PC-3 (cell line): ENCODE data around the gene SIX4. TPM values are rescaled to one million over a fixed set of nuclear protein-coding genes. Genes with fewer than 3 reads are reported as not detected.
A peak's percentile ranks its signal among the peaks of the same experiment; 100 is the strongest.

ENCODE experiments used
- ATAC-seq: fragments of 200-7000 bp; cut with Tn5 transposase; 2 replicates; pipeline ENCODE4 v1.9.1; 2020; ENCODE audit warnings: mild to moderate bottlenecking, moderate library complexity
- BruUV-seq: library from RNA; stranded (reverse); fragments of 400-500 nt; replicated peaks from 2 replicates; lab custom pipeline; 2021; lab: Mats Ljungman, UMichigan
- CTCF ChIA-PET: fragments of 300-600 bp; sonication (Branson Sonifier 250); formaldehyde crosslinking; loops from one replicate; lab custom pipeline; 2022; ENCODE audit warnings: antibody characterized with exemption; lab: Charles Lee
- POLR2A ChIA-PET: fragments of 300-600 bp; sonication (Branson Sonifier 250); formaldehyde crosslinking; loops from one replicate; lab custom pipeline; 2022; ENCODE audit warnings: antibody characterized with exemption; ENCODE audit not compliant: unreplicated experiment; lab: Charles Lee
- DNase-seq: peaks from one replicate; pipeline ENCODE4 v3.0.0-alpha.2; 2015
- H2AFZ ChIP-seq: fragments of 300-600 bp; sonication (generic); 2 replicates; pipeline ENCODE4 v1.6.0; 2016; ENCODE audit warnings: antibody characterized with exemption, low read length
- H3F3A ChIP-seq: fragments of 300-600 bp; sonication (generic); one replicate; pipeline ENCODE4 v1.6.0; 2017; ENCODE audit warnings: antibody characterized with exemption, low read length, control low read depth, mild to moderate bottlenecking; ENCODE audit not compliant: unreplicated experiment
- H3K27ac ChIP-seq: fragments of 300-600 bp; sonication (generic); 2 replicates; pipeline ENCODE4 v1.5.1; 2016; ENCODE audit warnings: mild to moderate bottlenecking, low read length
- H3K27me3 ChIP-seq: fragments of 300-600 bp; sonication (generic); 2 replicates; pipeline ENCODE4 v1.6.1; 2016; ENCODE audit warnings: low read length, mixed read lengths
- H3K36me3 ChIP-seq: fragments of 300-600 bp; sonication (generic); 2 replicates; pipeline ENCODE4 v1.6.1; 2016; ENCODE audit warnings: low read depth, mixed run types, low read length, mixed read lengths
- H3K4me1 ChIP-seq: fragments of 300-600 bp; sonication (generic); 2 replicates; pipeline ENCODE4 v1.5.1; 2016; ENCODE audit warnings: low read length; ENCODE audit not compliant: insufficient read depth
- H3K4me2 ChIP-seq: fragments of 300-600 bp; sonication (generic); 2 replicates; pipeline ENCODE4 v1.6.0; 2016; ENCODE audit warnings: low read length
- H3K4me3 ChIP-seq: fragments of 300-600 bp; sonication (generic); 2 replicates; pipeline ENCODE4 v1.5.1; 2016; ENCODE audit warnings: mild to moderate bottlenecking, low read length, mixed read lengths
- H3K79me2 ChIP-seq: fragments of 300-600 bp; sonication (generic); 2 replicates; pipeline ENCODE4 v1.6.1; 2017; ENCODE audit warnings: low read length, mixed read lengths
- H3K9ac ChIP-seq: fragments of 300-600 bp; sonication (generic); 2 replicates; pipeline ENCODE4 v1.6.0; 2016; ENCODE audit warnings: mild to moderate bottlenecking, low read length
- H3K9me2 ChIP-seq: fragments of 300-600 bp; sonication (generic); replicated peaks from 2 replicates; pipeline ENCODE4 v1.6.1; 2016; ENCODE audit warnings: mixed run types, low read length, mixed read lengths
- H3K9me3 ChIP-seq: fragments of 300-600 bp; sonication (generic); 2 replicates; pipeline ENCODE4 v1.6.1; 2016; ENCODE audit warnings: low read length, mixed read lengths
- H4K20me1 ChIP-seq: fragments of 300-600 bp; sonication (generic); 2 replicates; pipeline ENCODE4 v1.6.1; 2016; ENCODE audit warnings: low read length, mixed read lengths
- CTCF ChIP-seq: fragments of 300-600 bp; sonication (generic); conservative IDR thresholded peaks from 2 replicates; pipeline ENCODE4 v1.5.1; 2017; ENCODE audit warnings: antibody characterized with exemption, low read depth, mild to moderate bottlenecking, low read length
- EZH2 ChIP-seq: fragments of 300-600 bp; sonication (generic); IDR thresholded peaks from one replicate; pipeline ENCODE4 v1.6.1; 2017; ENCODE audit warnings: antibody characterized with exemption, mild to moderate bottlenecking, low read length; ENCODE audit not compliant: unreplicated experiment
- EZH2phosphoT487 ChIP-seq: fragments of 300-600 bp; sonication (generic); IDR thresholded peaks from 2 replicates; pipeline ENCODE4 v1.6.1; 2018; ENCODE audit warnings: mild to moderate bottlenecking, antibody characterized with exemption, low read length, borderline replicate concordance
- intact Hi-C: fragments of 100-400 bp; cut with micrococcal nuclease; formaldehyde crosslinking; loops from 2 replicates; pipeline ENCODE4 v1.9.0; 2023
- total RNA-seq: library from RNA; depleted of rRNA; stranded (reverse); fragments of >200 nt; gene quantifications from 2 replicates; pipeline ENCODE4 v1.2.3, GENCODE V29; 2014

Gene SIX4
- total RNA-seq, 1 experiment from 2014 or later, result 29.2 TPM

- TF ChIP-seq EZH2, result no peak
- no peak for TF ChIP-seq EZH2phosphoT487
- TF ChIP-seq CTCF, result no peak
- peaks cover 4% of the 10 kb centered on the region for H4K20me1 ChIP-seq
- intact Hi-C loops, result no loop called here
- H3K4me2 ChIP-seq, result no peak overlapping the region
- H3K9me3 ChIP-seq, result no peaks in the 10 kb centered on the region
- CTCF ChIA-PET, result no interaction called here
- no peak overlapping the region for H3K27ac ChIP-seq
- POLR2A ChIA-PET, result no interaction called here
- no peak overlapping the region for H2AFZ ChIP-seq
- H3K79me2 ChIP-seq, result peaks cover 84% of the 10 kb centered on the region
- H3K4me1 ChIP-seq, result peaks cover 35% of the 10 kb centered on the region
- H3F3A ChIP-seq, result peaks cover 13% of the 10 kb centered on the region
- BruUV-seq, result no TSS peak
- DNase-seq (no peak), ATAC-seq (no peak)
- no peaks in the 10 kb centered on the region for H3K27me3 ChIP-seq
- H3K36me3 ChIP-seq, result no peaks in the 10 kb centered on the region
- no peaks in the 10 kb centered on the region for H3K9me2 ChIP-seq
- no peak overlapping the region for H3K4me3 ChIP-seq
- no peak overlapping the region for H3K9ac ChIP-seq
Measured at GRCh38 chr14:60771117-60771516, 47.0 kb upstream of the SIX4 start.

DNA sequence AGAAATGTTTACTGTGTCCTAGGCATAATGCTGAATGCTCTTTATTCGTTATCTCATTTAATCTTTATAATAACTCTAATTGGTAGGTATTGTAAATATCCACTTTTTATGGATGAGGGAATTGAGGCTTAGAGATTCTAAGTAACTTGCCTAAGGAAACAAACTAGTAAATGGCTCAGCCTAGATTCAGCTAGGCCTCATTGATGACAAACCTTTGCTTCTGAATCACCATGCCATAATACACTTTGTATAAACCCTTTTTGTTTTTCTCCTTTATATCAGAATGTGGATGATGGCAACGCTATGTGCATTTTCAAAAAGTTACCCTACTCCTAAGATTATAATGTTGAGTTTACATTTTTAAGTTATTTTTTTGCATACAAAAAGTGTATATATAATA lies 44.5 kb upstream of the SIX4 start:
- no peaks in the 10 kb centered on the region for H3K36me3 ChIP-seq
- H3K79me2 ChIP-seq, result peaks cover 72% of the 10 kb centered on the region
- H3K4me3 ChIP-seq, result no peak overlapping the region
- H3K27ac ChIP-seq, result peak overlapping the region; percentile 15
- H4K20me1 ChIP-seq, result peaks cover 3% of the 10 kb centered on the region
- H3F3A ChIP-seq, result peaks cover 8% of the 10 kb centered on the region
- no peaks in the 10 kb centered on the region for H3K9me3 ChIP-seq
- CTCF ChIA-PET, result no interaction called here
- DNase-seq (peak; percentile 57), ATAC-seq (peak; percentile 88)
- H3K4me2 ChIP-seq, result no peak overlapping the region
- intact Hi-C loops, result no loop called here
- H3K27me3 ChIP-seq, result no peaks in the 10 kb centered on the region
- H3K9me2 ChIP-seq, result no peaks in the 10 kb centered on the region
- no peak overlapping the region for H3K9ac ChIP-seq
- no TSS peak for BruUV-seq
- POLR2A ChIA-PET, result no interaction called here
- H3K4me1 ChIP-seq, result peaks cover 14% of the 10 kb centered on the region
- TF ChIP-seq CTCF (no peak), EZH2phosphoT487 (no peak), EZH2 (no peak)
- no peak overlapping the region for H2AFZ ChIP-seq

DNA sequence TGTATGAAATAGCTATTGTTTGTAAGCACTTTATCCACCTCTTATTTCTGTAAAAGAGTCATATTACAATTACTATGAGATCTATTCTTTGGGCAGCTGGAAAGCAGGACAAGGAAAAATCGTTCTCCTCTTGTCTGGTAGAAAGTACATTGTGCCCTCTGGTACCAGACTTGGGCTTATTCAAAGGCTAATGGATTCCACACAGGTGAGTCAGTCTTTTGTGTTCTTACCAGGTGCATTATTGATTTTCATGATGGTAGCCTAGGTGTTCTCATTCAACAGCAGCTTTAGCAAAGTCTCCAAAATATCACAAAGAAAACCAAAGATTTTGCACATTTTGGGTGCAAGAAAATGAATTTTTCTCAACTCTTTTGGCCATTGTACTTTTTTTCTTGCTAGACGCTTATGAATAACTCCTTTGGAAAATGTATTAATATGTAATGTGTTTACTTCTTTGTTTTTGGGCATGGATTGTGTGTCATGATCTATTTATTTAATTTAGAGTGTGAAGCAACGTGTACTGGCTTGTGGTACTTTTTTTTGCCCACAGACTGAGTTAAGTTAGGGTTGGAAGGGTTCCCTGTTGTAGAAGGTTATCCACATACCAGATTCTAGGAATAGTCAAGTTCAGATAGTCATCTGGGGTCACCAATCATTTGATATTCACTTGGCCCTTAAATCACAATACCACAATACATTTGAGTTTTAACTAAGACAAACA lies 36.7 kb upstream of the SIX4 start:
- Histone ChIP-seq H3K27me3 (no peaks in the 10 kb centered on the region), H3K9ac (no peak overlapping the region), H3K9me2 (no peaks in the 10 kb centered on the region), H3K4me1 (peaks cover 56% of the 10 kb centered on the region), H3K4me3 (no peak overlapping the region), H3K79me2 (peaks cover 75% of the 10 kb centered on the region), H3K9me3 (no peaks in the 10 kb centered on the region), H3K36me3 (no peaks in the 10 kb centered on the region), H4K20me1 (peaks cover 6% of the 10 kb centered on the region; the same call in 1 of the 2 replicates), H3K4me2 (peak overlapping the region; percentile 40), H3K27ac (peak overlapping the region; percentile 2; the same call in 1 of the 2 replicates), H2AFZ (no peak overlapping the region), H3F3A (peaks cover 13% of the 10 kb centered on the region)
- intact Hi-C loops, result loop anchor here (1.0 kb wide), 3 partner anchors 14 to 136 kb away; partner anchors contain the start of gene SIX4
- ChIA-PET CTCF (no interaction called here), POLR2A (interaction anchor here (0.6 kb wide), 1 partner anchor 15 kb away, joined by 3 read pairs; no protein-coding TSS in a partner anchor)
- BruUV-seq, result no TSS peak
- DNase-seq, result peak; percentile 94
- TF ChIP-seq EZH2phosphoT487 (no peak), EZH2 (no peak), CTCF (no peak)
- ATAC-seq, result peak; percentile 53
